ENCODE results near the gene CDK2AP2.
"Not testable (repeated sequence)": the region's sequence is repeated elsewhere in the genome, so short reads cannot be mapped to it uniquely, and the experiment has no call there.

Gene CDK2AP2

GRCh38 chr11:67548555-67549110, 40.7 kb upstream of the CDK2AP2 start:
- TF ChIP-seq SPI1 (IDR thresholded peaks at IDR 0.05; ENCODE audit: borderline replicate concordance, low read depth) = no peak
- TF ChIP-seq GABPA (IDR thresholded peaks at IDR 0.05; ENCODE audit: low read depth) = no peak
- TF ChIP-seq, protein P1, sequence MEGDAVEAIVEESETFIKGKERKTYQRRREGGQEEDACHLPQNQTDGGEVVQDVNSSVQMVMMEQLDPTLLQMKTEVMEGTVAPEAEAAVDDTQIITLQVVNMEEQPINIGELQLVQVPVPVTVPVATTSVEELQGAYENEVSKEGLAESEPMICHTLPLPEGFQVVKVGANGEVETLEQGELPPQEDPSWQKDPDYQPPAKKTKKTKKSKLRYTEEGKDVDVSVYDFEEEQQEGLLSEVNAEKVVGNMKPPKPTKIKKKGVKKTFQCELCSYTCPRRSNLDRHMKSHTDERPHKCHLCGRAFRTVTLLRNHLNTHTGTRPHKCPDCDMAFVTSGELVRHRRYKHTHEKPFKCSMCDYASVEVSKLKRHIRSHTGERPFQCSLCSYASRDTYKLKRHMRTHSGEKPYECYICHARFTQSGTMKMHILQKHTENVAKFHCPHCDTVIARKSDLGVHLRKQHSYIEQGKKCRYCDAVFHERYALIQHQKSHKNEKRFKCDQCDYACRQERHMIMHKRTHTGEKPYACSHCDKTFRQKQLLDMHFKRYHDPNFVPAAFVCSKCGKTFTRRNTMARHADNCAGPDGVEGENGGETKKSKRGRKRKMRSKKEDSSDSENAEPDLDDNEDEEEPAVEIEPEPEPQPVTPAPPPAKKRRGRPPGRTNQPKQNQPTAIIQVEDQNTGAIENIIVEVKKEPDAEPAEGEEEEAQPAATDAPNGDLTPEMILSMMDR (IDR thresholded peaks at IDR 0.05; ENCODE audit: insufficient read depth, low read length) = no peak
- TF ChIP-seq, protein P2, sequence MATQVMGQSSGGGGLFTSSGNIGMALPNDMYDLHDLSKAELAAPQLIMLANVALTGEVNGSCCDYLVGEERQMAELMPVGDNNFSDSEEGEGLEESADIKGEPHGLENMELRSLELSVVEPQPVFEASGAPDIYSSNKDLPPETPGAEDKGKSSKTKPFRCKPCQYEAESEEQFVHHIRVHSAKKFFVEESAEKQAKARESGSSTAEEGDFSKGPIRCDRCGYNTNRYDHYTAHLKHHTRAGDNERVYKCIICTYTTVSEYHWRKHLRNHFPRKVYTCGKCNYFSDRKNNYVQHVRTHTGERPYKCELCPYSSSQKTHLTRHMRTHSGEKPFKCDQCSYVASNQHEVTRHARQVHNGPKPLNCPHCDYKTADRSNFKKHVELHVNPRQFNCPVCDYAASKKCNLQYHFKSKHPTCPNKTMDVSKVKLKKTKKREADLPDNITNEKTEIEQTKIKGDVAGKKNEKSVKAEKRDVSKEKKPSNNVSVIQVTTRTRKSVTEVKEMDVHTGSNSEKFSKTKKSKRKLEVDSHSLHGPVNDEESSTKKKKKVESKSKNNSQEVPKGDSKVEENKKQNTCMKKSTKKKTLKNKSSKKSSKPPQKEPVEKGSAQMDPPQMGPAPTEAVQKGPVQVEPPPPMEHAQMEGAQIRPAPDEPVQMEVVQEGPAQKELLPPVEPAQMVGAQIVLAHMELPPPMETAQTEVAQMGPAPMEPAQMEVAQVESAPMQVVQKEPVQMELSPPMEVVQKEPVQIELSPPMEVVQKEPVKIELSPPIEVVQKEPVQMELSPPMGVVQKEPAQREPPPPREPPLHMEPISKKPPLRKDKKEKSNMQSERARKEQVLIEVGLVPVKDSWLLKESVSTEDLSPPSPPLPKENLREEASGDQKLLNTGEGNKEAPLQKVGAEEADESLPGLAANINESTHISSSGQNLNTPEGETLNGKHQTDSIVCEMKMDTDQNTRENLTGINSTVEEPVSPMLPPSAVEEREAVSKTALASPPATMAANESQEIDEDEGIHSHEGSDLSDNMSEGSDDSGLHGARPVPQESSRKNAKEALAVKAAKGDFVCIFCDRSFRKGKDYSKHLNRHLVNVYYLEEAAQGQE (IDR thresholded peaks at IDR 0.05; ENCODE audit: insufficient replicate concordance, low read depth) = no peak
- TF ChIP-seq POLR2AphosphoS5 (IDR thresholded peaks at IDR 0.05; ENCODE audit: low read depth) = no peak
- Histone ChIP-seq H3K27ac (replicated peaks) (no peak overlapping the region), H3K27me3 (ENCODE audit: insufficient read depth, poor library complexity, severe bottlenecking) (no peaks in the 10 kb centered on the region), H3K4me3 (replicated peaks; ENCODE audit: insufficient read depth, low read length) (no peak overlapping the region)
- no peak for DNase-seq (ENCODE audit: low read depth in 1 of 2, low spot score in 1 of 2)

DNA sequence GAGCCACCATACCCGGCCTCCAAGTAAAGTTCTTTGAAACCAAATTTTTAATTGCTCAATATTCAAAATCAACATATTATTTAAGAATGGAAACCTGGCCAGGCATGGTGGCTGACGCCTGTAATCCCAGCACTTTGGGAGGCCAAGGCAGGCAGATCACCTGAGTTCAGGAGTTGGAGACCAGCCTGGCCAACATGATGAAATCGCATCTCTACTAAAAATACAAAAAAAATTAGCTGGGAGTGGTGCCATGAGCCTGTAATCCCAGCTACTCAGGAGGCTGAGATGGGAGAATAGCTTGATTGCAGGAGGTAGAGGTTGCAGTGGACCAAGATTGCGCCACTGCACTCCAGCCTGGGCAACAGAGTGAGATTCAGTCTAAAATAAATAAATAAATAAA, 40.1 kb upstream of the CDK2AP2 start:
- not testable (repeated sequence) for DNase-seq (ENCODE audit: low read depth in 1 of 2, low spot score in 1 of 2); H3K27ac ChIP-seq (replicated peaks); H3K4me3 ChIP-seq (replicated peaks; ENCODE audit: insufficient read depth, low read length); H3K27me3 ChIP-seq (ENCODE audit: insufficient read depth, poor library complexity, severe bottlenecking)

GRCh38 chr11:67545280-67545679, 37.3 kb upstream of the CDK2AP2 start:
- TF ChIP-seq GABPA (IDR thresholded peaks at IDR 0.05; ENCODE audit: low read depth) (no peak), POLR2AphosphoS5 (IDR thresholded peaks at IDR 0.05; ENCODE audit: low read depth) (no peak), SPI1 (IDR thresholded peaks at IDR 0.05; ENCODE audit: borderline replicate concordance, low read depth) (no peak)
- TF ChIP-seq, protein P2 (IDR thresholded peaks at IDR 0.05; ENCODE audit: insufficient replicate concordance, low read depth) = no peak
- TF ChIP-seq, protein P1 (IDR thresholded peaks at IDR 0.05; ENCODE audit: insufficient read depth, low read length) = no peak
- DNase-seq (ENCODE audit: low read depth in 1 of 2, low spot score in 1 of 2) = no peak
- no peak overlapping the region for H3K4me3 ChIP-seq (replicated peaks; ENCODE audit: insufficient read depth, low read length)
- no peak overlapping the region for H3K27ac ChIP-seq (replicated peaks)
- no peaks in the 10 kb centered on the region for H3K27me3 ChIP-seq (ENCODE audit: insufficient read depth, poor library complexity, severe bottlenecking)

GRCh38 chr11:67544616-67545242, 36.8 kb upstream of the CDK2AP2 start:
- no peak for DNase-seq (ENCODE audit: low read depth in 1 of 2, low spot score in 1 of 2)
- TF ChIP-seq, protein P1 (IDR thresholded peaks at IDR 0.05; ENCODE audit: insufficient read depth, low read length) = no peak
- TF ChIP-seq GABPA (IDR thresholded peaks at IDR 0.05; ENCODE audit: low read depth) (no peak), POLR2AphosphoS5 (IDR thresholded peaks at IDR 0.05; ENCODE audit: low read depth) (no peak)
- no peaks in the 10 kb centered on the region for H3K27me3 ChIP-seq (ENCODE audit: insufficient read depth, poor library complexity, severe bottlenecking)
- H3K27ac ChIP-seq (replicated peaks) = no peak overlapping the region
- no peak overlapping the region for H3K4me3 ChIP-seq (replicated peaks; ENCODE audit: insufficient read depth, low read length)

All from HL-60 (cell line).